GM12878 (cell line): ENCODE data around the gene ASCC1. TPM values are rescaled to one million over a fixed set of nuclear protein-coding genes. Genes with fewer than 3 reads are reported as not detected.

Source experiments
- ATAC-seq: fragments of 200-7000 bp; cut with Tn5 transposase; 3 replicates; pipeline ENCODE4 v1.9.1; 2020; ENCODE audit warnings: mild to moderate bottlenecking, moderate library complexity
- BruUV-seq: library from RNA; stranded (reverse); fragments of 400-500 nt; replicated peaks from 2 replicates; lab custom pipeline; 2021; lab: Mats Ljungman, UMichigan
- CTCF ChIA-PET: fragments of 300-600 bp; sonication (Branson Sonifier 250); formaldehyde crosslinking; extraction: SDS; loops from one replicate; lab custom pipeline; 2021; ENCODE audit warnings: inconsistent platforms; lab: Yijun Ruan, JAX
- POLR2A ChIA-PET: fragments of 350-600 bp; formaldehyde crosslinking; extraction: SDS; loops from one replicate; lab custom pipeline; 2021; ENCODE audit warnings: inconsistent platforms; lab: Charles Lee
- RAD21 ChIA-PET: fragments of 300-600 bp; sonication (Branson Sonifier 250); formaldehyde crosslinking; loops from one replicate; lab custom pipeline; 2023; ENCODE audit warnings: antibody characterized with exemption; ENCODE audit not compliant: unreplicated experiment; lab: Charles Lee
- SMC1A ChIA-PET: fragments of 300-600 bp; sonication (Branson Sonifier 250); formaldehyde crosslinking; loops from one replicate; lab custom pipeline; 2023; ENCODE audit not compliant: unreplicated experiment, uncharacterized antibody; lab: Charles Lee
- DNase-seq: peaks from one replicate; pipeline ENCODE4 v3.0.0-alpha.2; 2011; ENCODE audit warnings: low read depth, low spot score
- FAIRE-seq: peaks from 3 replicates; lab custom pipeline; 2011; peaks lifted over from hg19 to GRCh38; lab: Jason Lieb, UNC
- H2AFZ ChIP-seq: 2 replicates; pipeline ENCODE4 v1.6.0; 2011; ENCODE audit warnings: low read depth, low read length, control low read depth; ENCODE audit not compliant: control insufficient read depth
- H3K27ac ChIP-seq: 2 replicates; pipeline ENCODE4 v1.5.1; 2011; ENCODE audit warnings: control low read depth; ENCODE audit not compliant: control insufficient read depth, insufficient read depth
- H3K27me3 ChIP-seq, 2 experiments: replicated peaks in 1 of 2; 2 replicates each; pipeline versions ENCODE4 v1.6.0 to v1.6.1; 2011; ENCODE audit warnings: low read length in 1 of 2; ENCODE audit not compliant: control insufficient read depth in 2 of 2, insufficient read depth in 2 of 2
- H3K36me3 ChIP-seq, 2 experiments: 2 replicates each; pipeline ENCODE4 v1.5.1; 2011; ENCODE audit warnings: low read length in 1 of 2; ENCODE audit not compliant: control insufficient read depth in 2 of 2, insufficient read depth in 2 of 2
- H3K4me1 ChIP-seq: 2 replicates; pipeline ENCODE4 v1.6.1; 2011; ENCODE audit warnings: mild to moderate bottlenecking, low read length, moderate library complexity, mixed read lengths; ENCODE audit not compliant: control insufficient read depth, insufficient read depth
- H3K4me2 ChIP-seq: 2 replicates; pipeline ENCODE4 v1.6.0; 2011; ENCODE audit warnings: control low read depth; ENCODE audit not compliant: control insufficient read depth, insufficient read depth
- H3K4me3 ChIP-seq: fragments of 200-600 bp; sonication (generic); 2 replicates; pipeline ENCODE4 v1.5.1; 2016
- H3K79me2 ChIP-seq: 2 replicates; pipeline ENCODE4 v1.6.0; 2011; ENCODE audit warnings: low read length; ENCODE audit not compliant: control insufficient read depth, insufficient read depth
- H3K9ac ChIP-seq: 2 replicates; pipeline ENCODE4 v1.8.0; 2011; ENCODE audit warnings: low read length, control low read depth, mixed read lengths; ENCODE audit not compliant: control insufficient read depth, insufficient read depth
- H3K9me3 ChIP-seq: replicated peaks from 3 replicates; pipeline ENCODE4 v1.5.1; 2011; ENCODE audit warnings: mild to moderate bottlenecking, low read length; ENCODE audit not compliant: control insufficient read depth, insufficient read depth
- H4K20me1 ChIP-seq: 2 replicates; pipeline ENCODE4 v1.6.0; 2011; ENCODE audit not compliant: control insufficient read depth, insufficient read depth
- BCL3 ChIP-seq: IDR thresholded peaks from 2 replicates; pipeline ENCODE4 v1.6.1; 2011; ENCODE audit warnings: borderline replicate concordance, low read depth, mild to moderate bottlenecking, moderate library complexity, low read length; ENCODE audit not compliant: insufficient read depth, poor library complexity, severe bottlenecking
- FOXM1 ChIP-seq: IDR thresholded peaks from 2 replicates; pipeline ENCODE4 v1.6.1; 2012; ENCODE audit warnings: low read depth, mild to moderate bottlenecking, inconsistent platforms, low read length, moderate library complexity
- HCFC1 ChIP-seq: fragments of 150-350 bp; IDR thresholded peaks from 2 replicates; pipeline ENCODE4 v1.6.1; 2014; ENCODE audit warnings: low read length
- LARP7 ChIP-seq: fragments of 450-650 bp; IDR thresholded peaks from 2 replicates; pipeline ENCODE4 v1.6.1; 2017; ENCODE audit warnings: mild to moderate bottlenecking
- MXI1 ChIP-seq: fragments of 150-350 bp; IDR thresholded peaks from 2 replicates; pipeline ENCODE4 v1.6.1; 2011; ENCODE audit warnings: low read depth, mild to moderate bottlenecking, inconsistent platforms, low read length, improper control_type of control experiment
- MYC ChIP-seq: IDR thresholded peaks from 2 replicates; pipeline ENCODE4 v1.6.1; 2011; ENCODE audit warnings: mild to moderate bottlenecking, low read length, moderate library complexity, inconsistent platforms; ENCODE audit not compliant: insufficient read depth, insufficient replicate concordance, insufficient read length, severe bottlenecking
- NRF1 ChIP-seq: conservative IDR thresholded peaks from 2 replicates; pipeline ENCODE4 v1.6.1; 2011; ENCODE audit warnings: mild to moderate bottlenecking, low read depth, low read length, improper control_type of control experiment
- PML ChIP-seq: IDR thresholded peaks from 2 replicates; pipeline ENCODE4 v1.6.1; 2012; ENCODE audit warnings: low read length, inconsistent platforms
- RELA ChIP-seq: fragments of 450-650 bp; IDR thresholded peaks from 2 replicates; pipeline ENCODE4 v1.8.0; 2014; ENCODE audit warnings: borderline replicate concordance; ENCODE audit not compliant: partially characterized antibody
- SP1 ChIP-seq: IDR thresholded peaks from one replicate; pipeline ENCODE4 v1.6.1; 2011; ENCODE audit warnings: low read depth, low read length
- SPI1 ChIP-seq: IDR thresholded peaks from 2 replicates; pipeline ENCODE4 v1.6.1; 2011; ENCODE audit warnings: low read depth, mild to moderate bottlenecking, low read length, moderate library complexity, borderline replicate concordance; ENCODE audit not compliant: insufficient read depth
- STAT1 ChIP-seq: fragments of 450-650 bp; conservative IDR thresholded peaks from 2 replicates; pipeline ENCODE4 v1.6.1; 2014; ENCODE audit warnings: antibody characterized with exemption, mild to moderate bottlenecking
- STAT3 ChIP-seq: IDR thresholded peaks from 2 replicates; pipeline ENCODE4 v1.6.1; 2011; ENCODE audit warnings: low read depth, low read length, improper control_type of control experiment
- TCF3 ChIP-seq: IDR thresholded peaks from 2 replicates; pipeline ENCODE4 v1.6.1; 2012; ENCODE audit warnings: low read depth, mild to moderate bottlenecking, low read length, borderline replicate concordance; ENCODE audit not compliant: insufficient read depth
- USF2 ChIP-seq: IDR thresholded peaks from 2 replicates; pipeline ENCODE4 v1.6.1; 2011; ENCODE audit warnings: low read depth, low read length, improper control_type of control experiment, borderline replicate concordance
- ZBTB33 ChIP-seq: fragments of 450-650 bp; IDR thresholded peaks from 2 replicates; pipeline ENCODE4 v1.6.1; 2017; ENCODE audit warnings: mild to moderate bottlenecking
- ZNF384 ChIP-seq: IDR thresholded peaks from 2 replicates; pipeline ENCODE4 v1.6.1; 2012; ENCODE audit warnings: low read depth, mild to moderate bottlenecking, low read length, improper control_type of control experiment, borderline replicate concordance
- WGBS: methylation state at CpG from one replicate; pipeline ENCODE4 v1.1.6; 2016; ENCODE audit warnings: low lambda C conversion rate; ENCODE audit not compliant: insufficient replicate concordance, insufficient coverage; ENCODE audit errors: missing lambda C conversion rate; 5-methylcytosine and 5-hydroxymethylcytosine counted together
- in situ Hi-C: fragments of 300-500 bp; cut with MboI; formaldehyde crosslinking; loops from 9 replicates; pipeline ENCODE4 v1.14.3; 2018; ENCODE audit warnings: mixed read lengths
- intact Hi-C: fragments of 100-400 bp; cut with micrococcal nuclease; formaldehyde crosslinking; loops from one replicate; pipeline ENCODE4 v1.14.2; 2022; ENCODE audit not compliant: unreplicated experiment
- polyA plus RNA-seq, 11 experiments: library from polyadenylated mRNA; depleted of rRNA in 4 of 11; unstranded in 6 of 11; stranded (reverse) in 5 of 11; fragments of >200 nt; fragmentation: Nextera tagmentation in 4 of 11; fragmentation: Illumina TruSeq in 1 of 11; extraction: Ambion mirVana in 4 of 11; extraction: Trizol in 1 of 11; gene quantifications; 1 replicate in 1 of 11; 2 replicates in 10 of 11; pipeline versions ENCODE4 v1.2.1 to v1.2.3, GENCODE V29; 2011 to 2016; ENCODE audit warnings: inconsistent platforms in 2 of 11, missing spikeins in 2 of 11, low read depth in 1 of 11
- total RNA-seq, 4 experiments: library from RNA; depleted of rRNA in 3 of 4; stranded (reverse); fragments of >200 nt in 3 of 4; fragmentation: Illumina TruSeq in 1 of 4; extraction: Trizol in 1 of 4; gene quantifications; 2 replicates each; pipeline versions ENCODE4 v1.2.1 to v1.2.3, GENCODE V29; 2013 to 2021

The ASCC1 gene
- total and polyA plus RNA-seq, 10 of the 15 experiments (the other 5 are each of a cell fraction or from before 2014, with no cell fraction given): 23.3 to 80.6 (median 42.8) TPM

- TF ChIP-seq SPI1 (no peak), PML (no peak), FOXM1 (0 out of 2 replicates have a peak, but pooled peaks have one; percentile 24), MYC (no peak)
- TF ChIP-seq, all 136 proteins: peak for 3
Observed at GRCh38 chr10:72174297-72174662, 41.8 kb downstream of the ASCC1 start (continued).

GRCh38 chr10:72173619-72174296, 42.3 kb downstream of the ASCC1 start:
- ChIA-PET RAD21 (interaction anchor here (0.8 to 2.8 kb wide), 12 partner anchors 15 to 164 kb away, joined by 3 to 25 read pairs (median 4); no protein-coding TSS in a partner anchor), POLR2A (interaction anchor here (0.6 to 2.2 kb wide), 9 partner anchors 8 to 87 kb away, joined by 3 to 15 read pairs (median 5); partner anchors contain the start of genes ANAPC16 and ASCC1), SMC1A (interaction anchor here (0.7 to 3.6 kb wide), 22 partner anchors 10 to 171 kb away, joined by 3 to 47 read pairs (median 5); partner anchors contain the start of genes ANAPC16 and ASCC1), CTCF (interaction anchor here (0.6 to 2.8 kb wide), 17 partner anchors 8 to 218 kb away, joined by 3 to 22 read pairs (median 5); partner anchors contain the start of gene ASCC1)
- no TSS peak for BruUV-seq
- Histone ChIP-seq H3K27me3 (no peaks in the 10 kb centered on the region), H3K27ac (peak overlapping the region; percentile 67), H3K9me3 (no peaks in the 10 kb centered on the region), H3K4me1 (peaks cover 35% of the 10 kb centered on the region), H3K79me2 (no peaks in the 10 kb centered on the region), H4K20me1 (no peaks in the 10 kb centered on the region), H3K4me3 (no peak overlapping the region; the same call in 1 of the 2 replicates), H3K9ac (0 out of 2 replicates have a peak overlapping the region, but pooled peaks have one; percentile 13), H3K36me3 (peaks cover 2 to 10% of the 10 kb centered on the region in 2 experiments; a peak in 3 of 4 replicates), H2AFZ (no peak overlapping the region), H3K4me2 (peak overlapping the region; percentile 58)
- in situ Hi-C loops (no loop called here), intact Hi-C loops (loop anchor here (2.0 to 5.0 kb wide), 2 partner anchors 41 to 44 kb away; partner anchors contain the start of genes ANAPC16 and ASCC1)
- DNase-seq (peak; percentile 86), FAIRE-seq (peak; percentile 27), ATAC-seq (peak; percentile 91)
- WGBS: 18% methylated on average over 7 of the region's 7 CpGs
- TF ChIP-seq ZNF384 (no peak), LARP7 (no peak), PML (no peak; the same call in 1 of the 2 replicates), STAT1 (no peak), TCF3 (no peak), SP1 (no peak), ZBTB33 (no peak), HCFC1 (no peak), BCL3 (no peak), USF2 (no peak), RELA (no peak), MXI1 (no peak), STAT3 (no peak), NRF1 (no peak)
